ENCODE measurements around the gene DNAAF5.
"Not testable (repeated sequence)": the region's sequence is repeated elsewhere in the genome, so short reads cannot be mapped to it uniquely, and the experiment has no call there.

The DNAAF5 gene

DNA sequence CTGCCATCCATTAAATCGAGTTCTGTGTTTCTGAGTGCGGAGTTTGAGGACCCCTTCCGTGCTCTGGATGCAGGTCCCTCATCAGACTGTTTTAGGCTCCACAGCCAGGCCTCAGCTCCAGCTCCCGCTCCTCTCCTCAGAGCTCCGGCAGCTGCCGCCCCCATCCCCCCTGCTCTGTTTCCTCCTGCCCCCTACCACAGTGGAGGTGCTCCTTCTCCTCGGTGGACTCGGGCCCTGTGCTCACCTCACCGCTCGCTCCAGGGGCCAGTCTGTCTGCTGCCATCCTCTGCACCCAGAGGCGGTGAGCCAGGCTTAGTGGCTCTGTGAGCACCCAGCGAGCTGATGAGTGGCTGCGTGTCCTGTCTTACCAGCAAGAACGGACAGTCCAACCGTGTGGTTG lies 21.9 kb downstream of the DNAAF5 start:
- FAIRE-seq: no peak

DNA sequence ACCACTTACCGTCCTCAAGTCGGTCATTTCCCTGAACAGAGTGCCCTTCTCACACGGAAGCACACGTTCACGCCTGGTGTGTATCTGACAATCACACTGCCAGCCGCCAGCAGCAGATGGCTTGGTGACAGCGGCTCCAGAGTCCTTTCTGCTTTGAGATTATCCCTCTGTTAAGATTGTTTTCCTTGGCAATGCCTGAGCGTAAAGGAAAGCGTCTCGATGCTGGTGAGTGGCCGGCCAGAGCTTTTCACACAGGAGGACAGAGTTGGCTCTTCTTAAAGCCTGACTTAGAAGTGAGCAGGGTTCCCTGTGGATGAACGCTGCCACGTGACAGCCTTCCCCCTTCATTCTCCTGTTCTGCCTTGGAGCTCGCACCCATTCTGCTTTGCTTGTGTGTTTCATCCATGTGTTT lies 22.6 kb downstream of the DNAAF5 start:
- FAIRE-seq: peak; percentile 45

DNA sequence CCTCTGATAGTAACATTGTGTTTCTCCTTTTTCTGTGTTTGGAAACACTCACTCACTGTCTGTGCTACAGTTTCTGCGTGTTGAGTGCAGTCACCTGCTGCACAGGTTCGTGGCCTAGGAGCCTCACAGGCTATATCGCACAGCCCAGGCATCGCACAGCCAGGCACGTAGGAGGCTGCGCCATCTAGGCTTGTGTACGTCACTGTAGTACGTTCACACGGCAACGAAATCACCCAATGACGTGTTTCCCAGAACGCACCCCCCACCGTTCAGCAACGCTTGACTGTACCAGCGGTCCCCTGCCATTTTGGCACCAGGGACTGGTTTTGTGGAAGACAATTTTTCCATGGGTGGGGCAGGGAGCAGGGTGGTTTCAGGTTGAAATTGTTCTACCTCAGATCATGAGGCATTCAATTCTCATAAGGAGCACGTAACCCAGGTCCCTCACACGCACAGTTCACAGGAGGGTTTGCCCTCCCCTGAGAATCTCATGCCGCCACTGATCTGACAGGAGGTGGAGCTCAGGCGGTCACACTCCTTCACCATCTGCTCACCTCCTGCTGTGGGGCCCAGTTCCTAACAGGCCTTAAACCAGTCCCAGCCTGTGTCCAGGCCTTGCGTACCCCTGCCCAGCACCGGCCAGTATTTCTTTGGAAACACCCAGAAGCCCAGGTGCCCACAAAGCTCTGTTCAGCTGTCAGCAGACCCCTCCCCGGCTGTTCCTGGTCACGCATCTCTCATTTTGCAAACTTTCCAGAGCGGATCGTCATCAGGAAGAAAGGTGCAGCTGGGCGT lies 23.8 kb downstream of the DNAAF5 start:
- no peak for FAIRE-seq

DNA sequence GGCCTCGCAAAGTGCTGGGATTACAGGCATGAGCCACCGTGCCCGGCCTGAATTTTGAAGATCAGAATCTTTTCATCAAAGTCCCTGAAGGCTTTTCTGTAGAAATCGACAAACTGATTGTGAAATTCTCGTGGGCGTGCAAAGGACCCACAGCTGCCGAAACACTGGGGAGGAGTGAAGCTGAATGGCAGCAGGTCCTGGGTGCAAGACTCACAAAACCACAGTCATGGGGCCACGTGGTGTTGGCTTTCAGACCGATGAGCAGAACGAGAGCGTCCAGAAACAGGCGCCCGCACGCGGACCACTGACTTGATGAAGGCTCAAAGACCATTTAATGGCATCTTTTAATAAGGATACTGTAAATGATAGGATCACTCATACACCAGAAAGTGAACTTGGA lies 25.3 kb downstream of the DNAAF5 start:
- no peak for FAIRE-seq

DNA sequence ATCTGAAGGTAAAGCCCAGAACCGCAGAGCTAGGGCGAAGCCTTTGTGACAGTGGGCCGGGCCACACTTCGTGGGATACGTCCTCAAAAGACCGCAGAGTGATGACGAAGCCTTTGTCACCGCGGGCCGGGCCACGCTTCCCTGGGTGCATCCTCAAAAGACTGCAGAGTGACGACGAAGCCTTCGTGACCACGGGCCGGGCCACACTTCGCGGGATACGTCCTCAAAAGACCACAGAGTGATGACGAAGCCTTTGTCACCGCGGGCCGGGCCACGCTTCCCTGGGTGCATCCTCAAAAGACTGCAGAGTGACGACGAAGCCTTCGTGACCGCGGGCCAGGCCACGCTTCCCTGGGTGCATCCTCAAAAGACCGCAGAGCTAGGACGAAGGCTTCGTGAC lies 25.8 kb downstream of the DNAAF5 start:
- FAIRE-seq: not testable (repeated sequence)

DNA sequence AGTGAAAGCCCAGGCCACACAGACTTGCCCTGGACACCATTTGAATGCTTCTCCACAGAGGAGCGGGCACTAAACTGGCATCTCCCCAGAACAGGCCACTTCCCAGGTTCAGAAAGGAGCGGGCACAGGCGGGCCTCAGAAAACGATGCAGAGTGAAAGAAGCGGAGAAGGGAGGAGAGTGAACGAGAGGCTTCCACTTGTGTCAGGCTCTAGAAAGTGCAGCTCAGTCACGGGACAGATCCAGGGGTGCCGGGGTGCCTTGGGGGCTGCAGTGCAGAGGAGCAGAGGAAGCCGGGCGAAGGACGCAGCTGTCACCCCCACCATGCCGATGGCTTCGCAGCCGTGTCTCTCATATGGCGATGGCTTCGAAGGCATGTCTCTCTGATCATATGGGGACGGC lies 26.7 kb downstream of the DNAAF5 start:
- FAIRE-seq: no peak

DNA sequence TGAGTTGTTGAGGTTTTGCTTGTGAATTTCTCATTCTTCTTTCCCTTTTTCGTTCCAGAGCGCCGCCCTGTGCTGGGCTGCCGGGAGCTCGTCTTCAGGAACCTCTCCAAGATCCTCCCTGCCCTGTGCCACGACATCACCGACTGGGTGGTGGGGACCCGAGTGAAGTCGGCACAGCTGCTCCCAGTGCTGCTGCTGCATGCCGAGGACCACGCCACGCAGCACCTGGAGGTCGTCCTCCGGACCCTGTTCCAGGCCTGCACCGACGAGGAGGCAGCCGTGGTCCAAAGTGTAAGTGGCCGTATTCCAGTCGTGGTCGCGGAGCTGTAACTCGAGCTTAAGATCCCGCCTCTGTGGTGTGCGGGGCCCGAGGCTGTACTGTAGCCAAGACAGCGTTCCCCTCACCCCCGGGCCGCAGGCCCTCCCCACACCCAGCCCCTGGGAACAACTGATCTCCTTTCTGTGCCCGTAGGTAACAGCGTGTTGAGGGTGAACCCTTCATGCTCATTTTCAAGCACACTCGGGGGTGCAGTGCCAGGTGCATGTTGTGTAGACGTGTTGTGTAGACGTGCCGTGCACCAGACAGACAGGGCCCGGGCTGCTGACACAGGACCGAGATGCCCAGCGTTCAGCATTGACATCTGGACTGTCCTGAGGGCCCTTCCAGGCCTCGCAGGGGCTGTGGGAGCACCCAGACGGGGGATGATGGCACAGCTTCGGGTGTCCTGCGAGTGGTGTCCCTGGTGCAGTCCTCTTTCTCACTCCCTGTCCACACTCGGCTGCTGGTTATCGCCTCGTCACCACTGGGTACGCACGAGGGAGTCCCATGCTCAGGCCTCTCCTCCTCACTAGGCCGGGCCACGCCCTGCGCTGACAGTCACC lies 28.3 kb downstream of the DNAAF5 start:
- no peak for FAIRE-seq

DNA sequence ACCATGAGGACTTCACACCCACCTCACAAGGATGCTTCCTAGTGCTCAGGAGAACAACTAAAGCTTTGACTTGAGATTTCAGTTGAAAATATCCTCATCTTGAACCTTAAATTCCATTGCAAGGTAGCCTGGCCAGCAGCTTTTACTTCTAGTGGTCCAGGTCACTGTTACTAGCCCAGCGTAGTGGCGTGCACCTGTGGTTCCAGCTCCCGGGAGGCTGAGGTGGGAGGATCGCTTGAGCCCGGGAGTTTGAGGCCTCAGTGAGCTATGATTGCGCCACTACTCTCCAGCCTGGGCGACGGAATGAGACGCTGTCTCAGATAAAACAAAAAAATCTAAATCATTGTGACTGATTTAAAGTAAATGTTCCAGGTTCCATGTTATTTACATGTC lies 28.9 kb downstream of the DNAAF5 start:
- FAIRE-seq: no peak

DNA sequence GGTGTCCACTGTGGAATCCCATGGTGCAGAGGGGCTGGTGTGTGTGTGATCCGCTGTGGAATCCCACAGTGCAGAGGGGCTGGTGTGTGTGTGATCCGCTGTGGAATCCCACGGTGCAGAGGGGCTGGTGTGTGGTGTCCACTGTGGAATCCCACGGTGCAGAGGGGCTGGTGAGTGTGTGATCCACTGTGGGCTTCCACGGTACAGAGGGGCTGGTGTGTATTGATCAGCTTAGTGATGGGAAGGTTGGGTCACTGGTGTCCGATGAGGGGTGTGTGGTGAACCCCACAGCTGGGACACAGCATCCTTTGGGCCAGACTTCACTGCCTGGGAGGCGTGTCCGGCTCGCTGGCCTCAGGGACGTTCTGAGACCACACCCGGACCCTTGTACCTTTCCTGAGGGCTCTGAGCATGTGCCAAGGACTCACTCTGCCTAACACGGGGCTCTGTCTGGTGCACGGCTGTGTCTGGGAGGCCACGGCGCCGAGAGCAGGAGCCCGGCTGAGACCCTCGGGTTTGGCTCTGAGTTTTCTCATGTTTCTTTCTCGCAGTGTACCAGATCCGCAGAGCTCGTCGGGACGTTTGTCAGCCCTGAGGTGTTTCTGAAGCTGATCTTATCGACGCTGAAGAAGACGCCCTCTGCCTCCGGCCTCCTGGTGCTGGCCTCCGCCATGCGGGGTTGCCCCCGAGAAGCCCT lies 29.9 kb downstream of the DNAAF5 start:
- FAIRE-seq: no peak

DNA sequence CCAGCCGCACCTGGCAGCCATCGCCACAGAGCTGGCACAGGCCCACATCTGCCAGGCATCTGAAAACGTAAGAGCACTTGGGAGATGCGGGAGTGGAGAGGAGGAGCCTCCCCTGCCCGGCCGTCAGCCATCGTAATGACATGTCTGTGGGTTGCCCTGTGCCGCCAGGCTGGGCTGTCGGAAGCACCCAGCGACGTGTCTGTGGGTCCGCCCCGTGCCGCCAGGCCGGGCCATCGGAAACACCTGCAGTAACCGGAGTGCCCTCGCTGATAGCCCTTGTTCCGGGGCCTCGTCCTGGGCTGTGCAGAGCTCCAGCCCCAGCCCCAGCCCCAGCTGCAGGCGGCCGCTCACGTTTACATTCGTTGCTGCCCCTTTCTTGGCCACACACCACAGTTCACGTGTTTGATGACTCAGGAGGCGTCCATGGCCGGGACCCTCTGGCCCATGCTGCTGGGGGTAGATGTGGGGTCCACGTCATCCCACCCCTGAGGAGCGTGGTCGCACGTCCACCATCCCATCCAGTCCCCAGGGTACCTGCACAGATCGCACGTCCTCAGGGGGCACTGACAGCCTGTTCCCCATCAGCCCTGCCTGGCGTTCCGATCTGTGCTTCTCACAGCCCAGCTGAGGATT lies 30.5 kb downstream of the DNAAF5 start:
- FAIRE-seq: no peak

DNA sequence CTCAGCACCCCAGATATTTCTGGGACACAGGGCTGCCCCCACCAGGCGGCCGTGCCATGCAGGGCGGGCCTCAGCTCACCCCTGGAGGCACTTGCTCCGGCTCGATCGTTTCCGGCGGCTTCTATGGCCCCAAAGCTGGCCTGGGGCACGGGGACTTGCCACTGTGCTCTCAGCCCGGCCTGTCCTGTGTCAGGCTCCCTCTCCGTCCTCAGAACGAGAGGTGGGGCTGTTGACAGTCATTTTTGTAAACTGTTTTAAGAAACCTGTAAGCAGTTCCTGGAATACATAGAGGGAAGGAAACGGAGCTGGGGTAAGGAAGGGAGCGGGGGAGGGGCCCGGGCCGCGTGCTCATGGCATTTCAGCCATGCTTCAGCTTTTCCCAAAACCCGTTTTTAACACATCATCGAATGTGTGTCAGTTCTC lies 31.3 kb downstream of the DNAAF5 start:
- FAIRE-seq: no peak

DNA sequence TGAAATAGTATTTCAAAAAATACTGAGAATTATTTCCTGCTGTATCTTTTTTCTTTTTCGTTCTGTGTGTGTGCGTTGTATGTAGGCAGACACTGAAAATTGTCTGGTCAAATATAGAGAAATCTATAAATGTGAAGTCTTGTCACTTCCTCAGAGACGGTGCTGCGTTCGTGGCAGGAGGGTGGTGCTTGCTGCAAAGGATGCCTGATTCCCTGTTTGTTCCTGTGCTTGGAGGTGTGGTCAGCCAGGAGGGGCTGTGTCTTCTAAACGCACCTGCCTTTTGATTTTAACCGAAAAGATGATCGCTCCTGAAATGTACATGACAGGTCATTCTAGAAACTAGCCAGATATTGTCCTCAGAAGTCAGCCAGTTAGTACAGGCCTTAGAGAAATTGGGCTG lies 33.1 kb downstream of the DNAAF5 start:
- FAIRE-seq: no peak

DNA sequence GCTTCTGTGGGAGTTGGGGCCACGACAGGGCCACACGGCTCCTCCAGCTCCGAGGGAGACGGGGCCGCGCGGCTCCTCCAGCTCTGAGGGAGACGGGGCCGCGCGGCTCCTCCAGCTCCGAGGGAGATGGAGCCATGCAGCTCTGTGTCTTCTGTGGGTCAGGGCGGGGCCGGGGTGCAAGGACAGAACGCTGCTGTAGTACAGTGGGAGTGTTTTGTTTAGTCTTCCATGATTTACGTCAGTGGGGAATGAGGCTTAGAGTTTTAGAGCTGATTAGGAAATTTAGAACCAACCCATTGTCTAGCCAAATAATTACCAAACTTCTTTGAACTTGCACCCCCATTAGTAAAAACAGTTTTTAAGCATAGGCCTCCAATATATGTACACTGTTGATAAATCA lies 33.5 kb downstream of the DNAAF5 start:
- FAIRE-seq: no peak

DNA sequence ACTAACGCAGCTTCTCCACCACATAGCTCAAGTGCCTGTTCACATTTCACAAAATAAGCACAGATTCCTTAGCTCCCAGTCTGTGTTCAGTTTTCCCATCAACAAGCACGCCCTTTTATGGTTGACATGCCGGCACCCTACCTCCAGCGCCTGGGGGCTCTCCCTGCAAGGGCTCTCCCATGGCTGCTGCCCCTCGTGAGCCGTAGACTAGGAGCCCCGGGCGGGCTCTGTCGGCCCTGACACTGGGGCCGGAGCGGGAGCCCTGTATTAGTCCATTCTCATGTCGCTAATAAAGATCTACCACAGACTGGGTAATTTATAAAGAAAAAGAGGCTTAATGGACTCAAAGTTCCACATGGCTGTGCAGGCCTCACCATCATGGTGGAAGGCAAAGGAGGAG lies 34.6 kb downstream of the DNAAF5 start:
- FAIRE-seq: no peak

DNA sequence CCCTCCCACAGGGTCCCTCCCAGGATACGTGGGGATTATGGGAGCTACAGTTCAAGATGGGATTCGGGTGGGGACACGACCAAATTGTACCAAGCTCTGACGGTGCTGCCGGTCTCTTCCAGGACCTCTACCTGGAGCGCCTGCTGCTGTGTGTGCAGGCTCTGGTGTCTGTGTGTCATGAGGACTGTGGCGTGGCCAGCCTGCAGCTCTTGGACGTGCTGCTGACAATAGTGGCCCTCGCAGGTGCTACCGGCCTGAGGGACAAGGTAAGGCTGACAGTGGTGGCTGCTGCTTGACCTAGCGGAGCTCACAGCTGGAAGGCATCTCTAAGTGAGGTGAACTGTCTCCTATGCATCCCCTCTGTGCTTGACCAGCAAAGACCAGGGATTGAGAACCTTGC lies 35.1 kb downstream of the DNAAF5 start:
- FAIRE-seq: no peak

DNA sequence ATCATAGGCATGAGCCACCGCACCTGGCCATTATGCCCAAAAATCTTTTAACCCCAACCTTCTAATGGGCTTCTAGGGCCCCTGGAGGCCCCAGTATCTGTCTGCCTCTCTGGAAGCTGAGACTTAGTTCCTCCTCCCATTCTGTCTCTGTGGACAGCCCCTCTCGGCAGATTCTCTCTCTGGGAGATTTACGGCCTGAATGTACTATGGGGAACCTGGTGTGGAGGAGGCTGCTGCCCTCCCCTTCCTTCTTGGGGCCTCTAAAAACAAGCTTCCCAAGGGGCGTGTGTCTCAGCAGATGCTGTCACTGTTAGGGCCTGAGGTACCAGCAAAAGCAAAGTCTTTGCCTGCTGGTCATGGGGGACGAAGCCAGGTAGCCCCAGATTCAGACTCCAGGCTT lies 36.4 kb downstream of the DNAAF5 start:
- no peak for FAIRE-seq

DNA sequence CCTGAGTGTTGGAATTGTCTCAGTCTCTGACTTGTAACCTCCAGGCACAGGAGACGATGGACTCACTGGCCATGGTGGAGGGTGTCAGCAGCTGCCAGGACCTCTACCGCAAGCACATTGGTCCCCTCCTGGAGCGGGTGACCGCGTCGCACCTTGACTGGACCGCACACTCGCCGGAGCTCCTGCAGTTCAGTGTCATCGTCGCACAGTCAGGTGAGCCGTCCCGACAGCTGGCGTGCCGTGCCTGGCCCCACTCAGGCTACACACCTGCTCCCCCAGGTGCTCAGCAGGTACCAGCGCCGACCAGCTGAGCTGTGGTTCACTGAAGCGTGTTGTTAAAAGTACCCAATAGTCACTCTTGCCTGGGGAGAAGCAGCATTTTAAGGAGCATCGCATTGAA lies 37.3 kb downstream of the DNAAF5 start:
- FAIRE-seq: no peak

DNA sequence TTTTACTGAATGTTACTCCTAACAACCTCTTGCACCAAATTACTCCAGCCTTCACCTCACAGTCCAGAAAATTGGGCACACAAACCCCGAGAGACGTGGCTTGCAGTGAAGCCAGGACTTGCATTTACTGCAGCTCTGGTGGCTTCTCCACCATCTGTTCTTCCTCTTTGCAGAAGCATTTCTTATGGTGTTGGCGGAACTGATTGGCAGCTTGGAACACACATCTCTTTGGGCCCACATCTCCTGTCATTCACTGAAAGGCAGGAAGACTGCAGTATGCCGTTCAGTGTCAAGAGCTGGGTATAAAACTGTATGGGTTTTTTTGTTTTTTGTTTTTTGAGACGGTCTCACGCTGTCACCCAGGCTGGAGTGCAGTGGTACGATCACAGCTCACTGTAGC lies 38.9 kb downstream of the DNAAF5 start:
- no peak for FAIRE-seq

DNA sequence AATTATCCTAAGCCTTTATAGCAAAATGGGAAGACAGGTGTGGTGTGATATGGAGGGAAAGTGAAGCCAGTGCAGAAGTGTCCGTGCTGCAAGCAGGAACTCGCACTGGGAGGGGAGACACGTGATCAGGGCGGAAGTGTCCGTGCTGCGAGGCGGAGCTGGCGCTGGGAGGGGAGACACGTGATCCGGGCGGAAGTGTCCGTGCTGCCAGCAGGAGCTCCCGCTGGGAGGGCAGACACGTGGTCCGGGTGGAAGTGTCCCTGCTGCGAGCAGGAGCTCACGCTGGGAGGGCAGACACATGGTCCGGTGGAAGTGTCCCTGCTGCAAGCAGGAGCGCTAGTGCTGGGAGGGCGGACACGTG lies 41.1 kb downstream of the DNAAF5 start:
- FAIRE-seq: no peak

DNA sequence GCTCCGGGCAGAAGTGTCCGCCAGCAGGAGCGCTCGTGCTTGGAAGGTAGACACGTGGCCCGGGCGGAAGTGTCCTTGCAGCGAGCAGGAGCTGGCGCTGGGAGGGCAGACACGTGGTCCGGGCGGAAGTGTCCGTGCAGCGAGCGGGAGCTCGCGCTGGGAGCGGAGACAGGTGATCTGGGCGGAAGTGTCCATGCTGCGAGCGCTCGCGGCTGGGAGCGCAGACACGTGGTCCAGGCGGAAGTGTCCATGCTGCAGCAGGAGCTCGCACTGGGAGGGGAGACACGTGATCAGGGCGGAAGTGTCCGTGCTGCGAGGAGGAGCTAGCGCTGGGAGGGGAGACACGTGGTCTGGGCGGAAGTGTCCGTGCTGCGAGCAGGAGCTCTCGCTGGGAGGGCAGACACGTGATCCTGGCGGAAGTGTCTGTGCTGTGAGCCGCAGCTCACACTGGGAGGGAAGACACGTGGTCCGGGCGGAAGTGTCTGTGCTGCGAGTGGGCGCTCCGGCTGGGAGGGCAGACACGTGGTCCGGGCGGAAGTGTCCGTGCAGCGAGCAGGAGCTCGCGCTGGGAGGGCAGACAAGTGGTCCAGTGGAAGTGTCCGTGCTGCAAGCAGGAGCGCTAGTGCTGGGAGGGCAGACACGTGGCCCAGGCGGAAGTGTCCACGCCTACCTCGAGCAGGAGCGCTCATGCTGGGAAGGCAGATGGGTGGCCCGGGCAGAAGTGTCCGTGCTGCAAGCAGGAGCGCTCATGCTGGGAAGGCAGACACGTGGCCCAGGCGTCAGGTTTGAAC lies 41.6 kb downstream of the DNAAF5 start:
- FAIRE-seq: no peak

DNA sequence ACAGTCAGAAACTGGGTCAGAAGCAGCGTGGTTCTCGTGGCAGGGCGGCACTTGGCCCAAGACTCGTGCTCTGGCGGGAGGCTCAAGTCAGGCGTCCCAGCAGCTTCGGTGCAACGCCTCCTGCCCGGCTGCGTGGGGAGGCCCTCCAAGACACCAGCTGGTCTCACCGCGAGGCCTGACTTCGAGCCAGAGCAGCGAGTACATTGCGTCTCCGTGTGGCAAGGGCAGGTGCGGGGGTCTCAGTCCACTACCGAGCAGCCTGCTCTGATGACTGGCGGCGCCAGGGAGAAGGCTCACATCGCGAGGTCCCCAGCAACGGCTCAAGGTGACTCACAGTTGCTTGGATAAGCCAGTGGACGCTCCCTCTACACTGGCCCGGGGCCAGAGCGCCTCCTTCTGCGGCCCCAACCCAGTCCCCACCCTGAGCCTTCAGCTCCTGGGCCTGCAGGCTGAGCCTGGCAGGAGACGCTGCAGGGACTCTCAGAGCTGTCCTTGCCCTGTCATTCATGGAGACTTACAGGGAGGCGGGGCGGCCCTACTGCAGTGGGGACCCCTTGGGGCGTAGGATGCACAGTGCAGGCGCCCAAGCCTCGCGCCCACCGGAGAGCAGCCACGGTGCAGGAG lies 42.5 kb downstream of the DNAAF5 start:
- FAIRE-seq: no peak

DNA sequence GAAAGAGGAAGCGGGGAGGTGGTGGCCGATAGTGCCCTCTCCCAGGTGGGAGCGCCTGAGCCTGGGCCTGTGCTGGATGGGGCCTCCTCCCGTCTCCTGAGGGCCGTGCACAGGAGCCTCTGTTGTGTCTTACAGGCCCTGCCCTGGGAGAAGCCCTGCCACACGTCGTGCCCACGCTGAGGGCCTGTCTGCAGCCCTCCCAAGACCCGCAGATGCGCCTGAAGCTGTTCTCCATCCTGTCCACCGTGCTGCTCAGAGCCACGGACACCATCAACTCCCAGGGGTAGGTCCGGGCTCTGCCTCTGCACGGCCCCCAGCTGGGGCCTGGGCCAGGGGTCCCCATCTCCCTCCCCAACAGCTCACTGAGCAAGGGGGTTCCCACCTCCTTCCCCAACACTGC lies 43.8 kb downstream of the DNAAF5 start:
- no peak for FAIRE-seq
